ENCODE results near the gene PARD3.
"Not testable (repeated sequence)": the region's sequence is repeated elsewhere in the genome, so short reads cannot be mapped to it uniquely, and the experiment has no call there.

Gene PARD3

GRCh38 chr10:34815185-34816084 lies at the start of gene PARD3:
Gene PARD3 (minus strand): TSS chr10:34815296. CDS start chr10:34814995, 301 bp downstream.
- no peaks in the 10 kb centered on the region for H3K9me3 Mint-ChIP-seq
- H3K4me3 Mint-ChIP-seq = peak within 1 kb of the TSS; percentile 57
- no peak within 1 kb of the TSS for H3K27ac Mint-ChIP-seq
- ATAC-seq (ENCODE audit: low read depth) (no peak), DNase-seq (ENCODE audit: low spot score in 2 of 2) (no peak)
- peaks cover 2% of the 10 kb centered on the region for H3K4me1 Mint-ChIP-seq
- peaks cover 18% of the 10 kb centered on the region for H3K27me3 Mint-ChIP-seq
- no peaks in the 10 kb centered on the region for H3K36me3 Mint-ChIP-seq

- DNase-seq (ENCODE audit: low spot score in 2 of 2) = no peak
- Mint-ChIP-seq H3K27me3 (peaks cover under 1% of the 10 kb centered on the region), H3K27ac (no peak overlapping the region)
Measured at GRCh38 chr10:34864149-34865067, 49.3 kb upstream of the PARD3 start.

GRCh38 chr10:34862892-34863291 lies 47.8 kb upstream of the PARD3 start:
- Mint-ChIP-seq H3K36me3 (no peaks in the 10 kb centered on the region), H3K27me3 (peaks cover 2% of the 10 kb centered on the region), H3K27ac (no peak overlapping the region), H3K9me3 (no peaks in the 10 kb centered on the region), H3K4me1 (no peaks in the 10 kb centered on the region), H3K4me3 (no peak overlapping the region)
- DNase-seq (ENCODE audit: low spot score in 2 of 2) (no peak), ATAC-seq (ENCODE audit: low read depth) (no peak)

More at GRCh38 chr10:34864149-34865067, 49.3 kb upstream of the PARD3 start:
- H3K9me3 Mint-ChIP-seq = no peaks in the 10 kb centered on the region
- no peak for ATAC-seq (ENCODE audit: low read depth)
- no peak overlapping the region for H3K4me3 Mint-ChIP-seq
- H3K36me3 Mint-ChIP-seq = no peaks in the 10 kb centered on the region
- no peaks in the 10 kb centered on the region for H3K4me1 Mint-ChIP-seq

GRCh38 chr10:34861293-34862021 lies 46.4 kb upstream of the PARD3 start:
- H3K36me3 Mint-ChIP-seq = no peaks in the 10 kb centered on the region
- peaks cover 4% of the 10 kb centered on the region for H3K27me3 Mint-ChIP-seq
- no peak overlapping the region for H3K4me3 Mint-ChIP-seq
- no peaks in the 10 kb centered on the region for H3K4me1 Mint-ChIP-seq
- no peaks in the 10 kb centered on the region for H3K9me3 Mint-ChIP-seq
- no peak overlapping the region for H3K27ac Mint-ChIP-seq
- DNase-seq (ENCODE audit: low spot score in 2 of 2) (no peak), ATAC-seq (ENCODE audit: low read depth) (no peak)

GRCh38 chr10:34859170-34859569 lies 44.1 kb upstream of the PARD3 start:
- peaks cover 1% of the 10 kb centered on the region for H3K9me3 Mint-ChIP-seq
- H3K27ac Mint-ChIP-seq = no peak overlapping the region
- no peaks in the 10 kb centered on the region for H3K36me3 Mint-ChIP-seq
- H3K4me1 Mint-ChIP-seq = no peaks in the 10 kb centered on the region
- no peak overlapping the region for H3K4me3 Mint-ChIP-seq
- ATAC-seq (ENCODE audit: low read depth) (no peak), DNase-seq (ENCODE audit: low spot score in 2 of 2) (no peak)
- H3K27me3 Mint-ChIP-seq = peaks cover 4% of the 10 kb centered on the region

GRCh38 chr10:34858003-34858402 lies 42.9 kb upstream of the PARD3 start:
- ATAC-seq (ENCODE audit: low read depth) = no peak
- Mint-ChIP-seq H3K36me3 (no peaks in the 10 kb centered on the region), H3K27me3 (peaks cover 5% of the 10 kb centered on the region), H3K9me3 (peaks cover 3% of the 10 kb centered on the region), H3K27ac (no peak overlapping the region), H3K4me3 (no peak overlapping the region), H3K4me1 (no peaks in the 10 kb centered on the region)
- DNase-seq (ENCODE audit: low spot score in 2 of 2) = no peak

DNA sequence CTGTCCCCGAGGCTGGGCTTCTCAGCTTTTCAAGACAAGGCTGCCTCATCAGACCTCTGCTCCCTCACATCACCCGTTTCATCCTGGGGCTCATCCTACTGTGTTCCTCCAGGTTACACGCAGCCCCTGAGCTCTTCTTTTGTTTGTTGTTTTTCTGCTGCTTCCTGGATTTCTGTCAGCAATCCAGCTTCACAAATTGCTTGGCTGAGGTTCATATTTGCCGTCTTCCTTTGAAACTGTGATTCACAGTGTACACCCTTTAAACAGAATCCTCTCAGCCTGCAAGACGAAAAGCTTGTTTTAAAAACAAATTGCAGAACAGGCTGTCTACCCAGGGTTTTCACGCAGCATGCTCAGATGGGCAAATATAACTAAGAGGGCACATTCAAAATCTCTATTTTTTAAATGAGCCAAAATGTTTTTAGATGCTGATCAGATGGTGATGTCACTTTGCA lies 39.1 kb upstream of the PARD3 start:
- H3K4me3 Mint-ChIP-seq = no peak overlapping the region
- H3K36me3 Mint-ChIP-seq = no peaks in the 10 kb centered on the region
- no peak overlapping the region for H3K27ac Mint-ChIP-seq
- ATAC-seq (ENCODE audit: low read depth) (no peak), DNase-seq (ENCODE audit: low spot score in 2 of 2) (no peak)
- peaks cover 5% of the 10 kb centered on the region for H3K27me3 Mint-ChIP-seq
- no peaks in the 10 kb centered on the region for H3K4me1 Mint-ChIP-seq
- peaks cover 3% of the 10 kb centered on the region for H3K9me3 Mint-ChIP-seq

GRCh38 chr10:34853357-34853756 lies 38.3 kb upstream of the PARD3 start:
- H3K36me3 Mint-ChIP-seq = no peaks in the 10 kb centered on the region
- ATAC-seq (ENCODE audit: low read depth) (no peak), DNase-seq (ENCODE audit: low spot score in 2 of 2) (no peak)
- H3K9me3 Mint-ChIP-seq = peaks cover 3% of the 10 kb centered on the region
- no peaks in the 10 kb centered on the region for H3K4me1 Mint-ChIP-seq
- H3K4me3 Mint-ChIP-seq = no peak overlapping the region
- peaks cover 5% of the 10 kb centered on the region for H3K27me3 Mint-ChIP-seq
- no peak overlapping the region for H3K27ac Mint-ChIP-seq

DNA sequence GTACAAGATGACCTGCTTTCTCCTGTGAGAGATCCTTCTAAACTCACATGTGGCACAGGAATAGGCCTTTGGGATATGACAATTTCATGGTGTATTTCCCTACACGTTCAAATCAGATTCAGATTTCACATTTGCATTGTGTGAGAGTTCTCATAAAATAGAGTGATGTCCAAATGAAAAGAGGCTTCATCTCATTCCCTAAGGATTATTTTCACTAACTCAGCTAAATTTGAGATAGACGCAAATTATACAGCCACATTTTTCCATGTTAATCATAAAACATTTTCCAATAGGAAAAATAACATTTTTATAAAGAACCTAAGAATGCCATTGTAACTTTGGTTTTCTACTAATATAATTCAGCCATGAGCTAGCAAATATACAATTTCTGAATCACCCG lies 35.5 kb upstream of the PARD3 start:
- Mint-ChIP-seq H3K36me3 (no peaks in the 10 kb centered on the region), H3K4me3 (no peak overlapping the region), H3K4me1 (no peaks in the 10 kb centered on the region), H3K27me3 (peaks cover 2% of the 10 kb centered on the region), H3K9me3 (peaks cover 3% of the 10 kb centered on the region), H3K27ac (no peak overlapping the region)
- no peak for DNase-seq (ENCODE audit: low spot score in 2 of 2)
- no peak for ATAC-seq (ENCODE audit: low read depth)

GRCh38 chr10:34850036-34850435 lies 34.9 kb upstream of the PARD3 start:
- DNase-seq (ENCODE audit: low spot score in 2 of 2) = no peak
- ATAC-seq (ENCODE audit: low read depth) = no peak
- H3K27ac Mint-ChIP-seq = no peak overlapping the region
- H3K4me3 Mint-ChIP-seq = no peak overlapping the region
- H3K27me3 Mint-ChIP-seq = peaks cover 2% of the 10 kb centered on the region
- no peaks in the 10 kb centered on the region for H3K36me3 Mint-ChIP-seq
- no peaks in the 10 kb centered on the region for H3K4me1 Mint-ChIP-seq
- H3K9me3 Mint-ChIP-seq = peaks cover 3% of the 10 kb centered on the region

DNA sequence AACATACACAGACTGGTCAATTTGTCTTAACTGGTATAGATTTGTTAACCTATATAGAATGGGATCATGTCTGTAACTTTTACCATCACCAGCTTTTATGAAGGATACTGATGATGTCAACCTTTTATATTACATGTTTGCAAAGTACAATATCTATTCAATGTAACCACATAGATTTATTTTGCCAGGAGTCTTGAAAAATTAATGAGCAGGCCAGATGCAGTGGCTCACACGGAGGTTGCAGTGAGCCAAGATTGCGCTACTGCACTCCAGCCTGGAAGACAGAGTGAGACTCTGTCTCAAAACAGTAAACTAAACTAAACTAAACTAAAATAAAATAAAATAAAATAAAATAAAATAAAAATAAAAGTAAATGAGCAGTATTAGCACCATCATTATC lies 30.0 kb upstream of the PARD3 start:
- Mint-ChIP-seq H3K27ac (no peak overlapping the region), H3K4me3 (no peak overlapping the region), H3K4me1 (no peaks in the 10 kb centered on the region), H3K36me3 (no peaks in the 10 kb centered on the region), H3K27me3 (no peaks in the 10 kb centered on the region), H3K9me3 (no peaks in the 10 kb centered on the region)
- DNase-seq (ENCODE audit: low spot score in 2 of 2) (no peak), ATAC-seq (ENCODE audit: low read depth) (no peak)

GRCh38 chr10:34844448-34844847 lies 29.4 kb upstream of the PARD3 start:
- ATAC-seq (ENCODE audit: low read depth) = no peak
- H3K27ac Mint-ChIP-seq = no peak overlapping the region
- DNase-seq (ENCODE audit: low spot score in 2 of 2) = no peak

GRCh38 chr10:34843470-34843869 lies 28.4 kb upstream of the PARD3 start:
- not testable (repeated sequence) for H3K4me1 Mint-ChIP-seq; ATAC-seq (ENCODE audit: low read depth); H3K4me3 Mint-ChIP-seq; H3K9me3 Mint-ChIP-seq; DNase-seq (ENCODE audit: low spot score in 2 of 2); H3K27me3 Mint-ChIP-seq; H3K36me3 Mint-ChIP-seq; H3K27ac Mint-ChIP-seq

More at GRCh38 chr10:34844448-34844847, 29.4 kb upstream of the PARD3 start:
- H3K4me1 Mint-ChIP-seq = no peaks in the 10 kb centered on the region
- H3K9me3 Mint-ChIP-seq = no peaks in the 10 kb centered on the region
- no peaks in the 10 kb centered on the region for H3K27me3 Mint-ChIP-seq
- no peak overlapping the region for H3K4me3 Mint-ChIP-seq
- no peaks in the 10 kb centered on the region for H3K36me3 Mint-ChIP-seq
